Activated naive CD4-positive, alpha-beta T cell treated with anti-CD3 and anti-CD28 coated beads for 36 hours (primary cell): ENCODE data around the gene ISX. TPM values are rescaled to one million over a fixed set of nuclear protein-coding genes. Genes with fewer than 3 reads are reported as not detected.

Source experiments
- CTCF ChIA-PET: fragments of 350-600 bp; sonication (Branson Sonifier 250); formaldehyde crosslinking; loops from one replicate; lab custom pipeline; 2021; ENCODE audit warnings: antibody characterized with exemption; lab: Charles Lee
- DNase-seq: peaks from one replicate; pipeline ENCODE4 v3.0.0-alpha.2; 2020
- H3K27ac Mint-ChIP-seq: one replicate; pipeline ENCODE4 v1.8.0; 2021; ENCODE audit warnings: mild to moderate bottlenecking, mixed read lengths
- H3K27me3 Mint-ChIP-seq: one replicate; pipeline ENCODE4 v1.8.0; 2021; ENCODE audit warnings: low read depth, mixed read lengths
- H3K36me3 Mint-ChIP-seq: one replicate; pipeline ENCODE4 v1.8.0; 2021; ENCODE audit warnings: low read depth, mixed read lengths
- H3K4me1 Mint-ChIP-seq: one replicate; pipeline ENCODE4 v1.8.0; 2021; ENCODE audit warnings: low read depth, mixed read lengths
- H3K4me3 Mint-ChIP-seq: one replicate; pipeline ENCODE4 v1.8.0; 2021; ENCODE audit warnings: mild to moderate bottlenecking, moderate library complexity, mixed read lengths
- H3K9me3 Mint-ChIP-seq: one replicate; pipeline ENCODE4 v1.8.0; 2021; ENCODE audit warnings: mixed read lengths
- intact Hi-C: fragments of 100-400 bp; cut with micrococcal nuclease; formaldehyde crosslinking; loops from one replicate; pipeline ENCODE4 v1.15.1; 2023
- total RNA-seq, 2 experiments: library from RNA; stranded (reverse); gene quantifications; one replicate each; pipeline ENCODE4 v1.2.3, GENCODE V29; 2021

ISX gene
- total RNA-seq, 2 experiments from 2014 or later, result not detected

DNA sequence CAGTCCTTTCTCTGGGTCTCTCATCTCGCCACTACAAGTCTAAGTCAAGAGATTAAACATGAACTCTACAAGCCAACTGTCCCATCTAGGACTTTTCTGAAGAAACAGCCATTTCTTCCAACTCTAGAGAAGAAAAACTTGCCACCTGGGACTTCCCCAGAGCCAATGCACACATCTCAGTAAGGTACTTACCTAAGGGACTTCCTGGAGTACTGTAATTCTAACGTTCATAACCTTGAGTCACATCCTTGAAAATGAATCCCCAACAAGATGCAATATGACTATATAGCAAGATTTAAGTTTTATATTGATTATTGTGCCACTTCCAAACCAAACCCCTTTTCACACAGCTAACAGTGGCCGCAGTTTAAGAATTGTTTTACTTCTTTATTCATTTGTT lies 11.9 kb upstream of the ISX start:
- Mint-ChIP-seq H3K4me3 (no peak overlapping the region), H3K27me3 (peaks cover 2% of the 10 kb centered on the region), H3K36me3 (no peaks in the 10 kb centered on the region), H3K27ac (no peak overlapping the region), H3K9me3 (no peaks in the 10 kb centered on the region), H3K4me1 (no peaks in the 10 kb centered on the region)
- CTCF ChIA-PET, result no interaction called here
- intact Hi-C loops, result no loop called here
- DNase-seq, result peak; percentile 19

DNA sequence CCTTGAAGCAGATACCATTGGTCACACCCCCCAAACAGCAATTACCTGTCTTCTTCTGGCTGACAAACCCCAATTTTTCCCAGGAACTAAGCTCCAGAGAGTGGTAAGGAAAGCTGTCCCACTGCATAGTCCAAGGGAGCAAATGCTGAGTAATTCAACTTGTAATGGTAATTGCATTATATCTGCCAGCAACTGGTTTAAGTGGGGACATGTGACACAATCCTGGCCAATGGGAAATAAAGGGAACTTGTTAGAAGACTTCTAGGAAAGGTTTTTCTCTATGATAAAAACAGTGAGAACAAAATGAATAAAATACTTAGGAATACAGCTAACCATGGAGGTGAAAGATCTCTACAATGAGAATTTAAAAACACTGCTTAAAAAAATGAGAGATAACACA lies 9.5 kb upstream of the ISX start:
- H3K9me3 Mint-ChIP-seq, result no peaks in the 10 kb centered on the region
- peaks cover 2% of the 10 kb centered on the region for H3K27me3 Mint-ChIP-seq
- intact Hi-C loops, result no loop called here
- no peaks in the 10 kb centered on the region for H3K4me1 Mint-ChIP-seq
- H3K4me3 Mint-ChIP-seq, result no peak overlapping the region
- no peak overlapping the region for H3K27ac Mint-ChIP-seq
- CTCF ChIA-PET, result no interaction called here
- H3K36me3 Mint-ChIP-seq, result no peaks in the 10 kb centered on the region
- no peak for DNase-seq

DNA sequence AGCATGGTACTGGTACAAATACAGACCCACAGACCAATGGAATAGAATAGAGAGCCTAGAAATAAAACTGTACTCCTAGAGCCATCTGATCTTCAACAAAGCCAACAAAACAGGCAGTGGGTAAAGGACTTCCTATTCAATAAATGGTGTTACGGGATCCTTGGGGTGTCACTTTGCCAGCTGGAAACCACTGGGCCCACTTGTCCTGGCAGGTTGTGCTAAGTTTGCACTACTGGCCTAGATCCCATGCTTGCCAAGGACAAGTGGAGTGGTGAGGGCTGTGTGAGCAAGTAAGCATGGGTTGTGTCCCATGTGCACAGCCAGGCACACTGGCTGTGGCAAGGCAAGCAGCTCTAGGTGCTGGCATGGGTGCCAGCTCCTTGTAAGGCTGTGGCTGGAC lies 8.8 kb upstream of the ISX start:
- intact Hi-C loops, result no loop called here
- H3K9me3 Mint-ChIP-seq, result no peaks in the 10 kb centered on the region
- H3K27me3 Mint-ChIP-seq, result peaks cover 2% of the 10 kb centered on the region
- no peaks in the 10 kb centered on the region for H3K4me1 Mint-ChIP-seq
- no peaks in the 10 kb centered on the region for H3K36me3 Mint-ChIP-seq
- CTCF ChIA-PET, result no interaction called here
- no peak overlapping the region for H3K4me3 Mint-ChIP-seq
- DNase-seq, result no peak
- no peak overlapping the region for H3K27ac Mint-ChIP-seq

DNA sequence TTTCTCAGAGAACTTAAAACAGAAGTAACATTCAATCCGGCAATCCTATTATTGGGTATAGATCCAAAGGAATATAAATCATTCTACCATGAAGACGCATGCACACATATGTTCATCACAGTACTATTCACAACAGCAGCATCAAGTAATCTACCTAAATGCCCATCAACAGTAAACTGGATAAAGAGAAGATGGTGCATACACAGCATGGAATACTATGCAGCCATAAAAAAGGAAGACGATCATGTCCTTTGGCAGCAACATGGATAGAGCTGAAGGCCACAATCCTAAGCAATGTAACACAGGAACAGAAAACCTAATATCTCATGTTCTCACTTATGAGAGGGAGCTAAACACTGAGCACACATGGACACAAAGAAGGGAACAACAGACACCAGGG lies 6.3 kb upstream of the ISX start:
- Mint-ChIP-seq H3K27me3 (peaks cover 2% of the 10 kb centered on the region), H3K27ac (no peak overlapping the region), H3K4me3 (no peak overlapping the region), H3K9me3 (no peaks in the 10 kb centered on the region), H3K36me3 (no peaks in the 10 kb centered on the region), H3K4me1 (no peaks in the 10 kb centered on the region)
- intact Hi-C loops, result no loop called here
- CTCF ChIA-PET, result interaction anchor here (1.6 kb wide), 1 partner anchor 91 kb away, joined by 4 read pairs; no protein-coding TSS in a partner anchor
- DNase-seq, result no peak

DNA sequence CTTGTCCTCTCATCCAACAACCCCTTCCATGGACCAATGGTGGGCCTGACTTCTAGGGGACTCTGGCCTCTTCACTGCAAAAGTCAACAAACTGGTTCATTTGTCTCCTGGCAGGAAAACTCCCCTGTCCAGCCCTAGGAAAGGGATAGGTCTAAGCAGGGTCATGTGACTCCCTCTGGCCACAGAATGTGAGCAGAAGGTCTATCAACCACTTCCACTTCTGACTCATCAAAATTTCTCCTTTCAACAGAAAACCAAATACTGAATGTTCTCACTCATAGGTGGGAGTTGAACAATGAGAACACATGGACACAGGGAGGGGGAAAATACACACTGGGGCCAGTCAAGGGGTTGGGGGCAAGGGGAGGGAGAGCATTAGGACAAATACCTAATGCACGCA lies 1.3 kb upstream of the ISX start:
- DNase-seq, result no peak
- no peaks in the 10 kb centered on the region for H3K9me3 Mint-ChIP-seq
- CTCF ChIA-PET, result no interaction called here
- no peak overlapping the region for H3K27ac Mint-ChIP-seq
- intact Hi-C loops, result no loop called here
- no peaks in the 10 kb centered on the region for H3K4me1 Mint-ChIP-seq
- H3K4me3 Mint-ChIP-seq, result no peak overlapping the region
- H3K36me3 Mint-ChIP-seq, result no peaks in the 10 kb centered on the region
- H3K27me3 Mint-ChIP-seq, result no peaks in the 10 kb centered on the region

DNA sequence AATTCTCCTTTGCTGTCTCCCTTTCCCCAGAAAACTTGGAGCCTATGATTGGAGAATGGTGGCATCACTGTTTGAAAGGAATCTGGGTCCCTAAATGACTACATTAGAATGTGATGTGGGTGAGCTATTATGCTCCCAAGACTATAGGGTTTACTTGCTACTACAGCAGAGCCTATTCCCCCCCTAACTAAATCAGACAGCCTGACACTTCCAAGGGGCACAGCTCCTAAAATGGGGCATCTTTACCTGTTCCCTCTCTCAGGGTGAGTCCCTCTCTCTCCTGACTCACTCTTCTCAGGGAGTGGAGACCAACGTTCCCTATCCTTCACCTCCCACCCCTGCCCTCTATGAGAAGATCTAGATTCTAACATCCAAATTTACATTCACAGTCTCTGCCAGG lies 775 bp upstream of the ISX start:
- intact Hi-C loops, result no loop called here
- Mint-ChIP-seq H3K4me1 (no peaks in the 10 kb centered on the region), H3K9me3 (no peaks in the 10 kb centered on the region), H3K4me3 (no peak overlapping the region), H3K27me3 (no peaks in the 10 kb centered on the region), H3K36me3 (no peaks in the 10 kb centered on the region), H3K27ac (no peak overlapping the region)
- CTCF ChIA-PET, result no interaction called here
- no peak for DNase-seq

DNA sequence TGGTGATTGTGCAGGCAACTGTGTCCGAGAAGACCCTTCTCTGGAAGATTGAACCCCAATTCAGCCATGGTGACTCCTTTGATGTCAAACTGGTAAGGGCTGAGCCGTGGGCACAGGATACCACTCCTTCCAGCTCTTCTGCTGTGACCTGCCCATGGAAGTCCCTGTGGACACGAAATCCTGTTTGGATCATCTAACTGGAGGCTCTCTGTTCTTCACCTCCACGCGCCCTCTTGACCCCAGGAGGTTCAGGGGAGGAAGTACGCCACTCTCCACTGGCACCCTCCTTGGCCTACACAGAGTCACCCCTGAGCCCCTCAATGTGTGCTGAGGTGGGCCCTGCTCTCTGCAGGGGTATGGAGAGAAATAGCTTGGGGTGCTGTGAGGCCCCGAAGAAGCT lies 810 bp downstream of the ISX start:
- CTCF ChIA-PET, result no interaction called here
- no peaks in the 10 kb centered on the region for H3K27me3 Mint-ChIP-seq
- no peaks in the 10 kb centered on the region for H3K36me3 Mint-ChIP-seq
- H3K4me1 Mint-ChIP-seq, result no peaks in the 10 kb centered on the region
- no peak overlapping the region for H3K4me3 Mint-ChIP-seq
- H3K9me3 Mint-ChIP-seq, result no peaks in the 10 kb centered on the region
- H3K27ac Mint-ChIP-seq, result no peak overlapping the region
- DNase-seq, result no peak
- intact Hi-C loops, result no loop called here

DNA sequence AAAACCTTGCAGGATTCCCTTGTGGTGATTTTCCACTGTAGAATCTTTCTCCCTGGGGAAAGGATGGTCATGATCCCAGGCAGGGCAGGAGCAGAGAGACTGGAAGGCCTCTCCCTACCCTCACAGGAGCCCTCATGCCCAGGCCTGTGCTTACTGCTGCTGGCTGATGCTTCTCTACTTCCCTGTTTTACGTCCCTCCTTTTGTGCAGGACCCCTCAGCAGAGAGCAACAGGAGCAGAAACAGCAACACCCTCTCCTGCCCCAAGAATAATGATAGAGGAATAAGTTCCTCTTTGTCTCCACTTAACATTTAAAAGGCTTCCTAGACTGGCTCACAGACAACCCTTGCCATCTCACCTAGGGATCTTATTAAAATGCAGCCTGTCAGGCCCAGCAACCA lies 3.6 kb downstream of the ISX start:
- no peaks in the 10 kb centered on the region for H3K27me3 Mint-ChIP-seq
- no peak overlapping the region for H3K4me3 Mint-ChIP-seq
- intact Hi-C loops, result no loop called here
- no peaks in the 10 kb centered on the region for H3K4me1 Mint-ChIP-seq
- no peaks in the 10 kb centered on the region for H3K9me3 Mint-ChIP-seq
- DNase-seq, result no peak
- CTCF ChIA-PET, result interaction anchor here (1.0 kb wide), 1 partner anchor 162 kb away, joined by 3 read pairs; no protein-coding TSS in a partner anchor
- H3K36me3 Mint-ChIP-seq, result no peaks in the 10 kb centered on the region
- H3K27ac Mint-ChIP-seq, result no peak overlapping the region

DNA sequence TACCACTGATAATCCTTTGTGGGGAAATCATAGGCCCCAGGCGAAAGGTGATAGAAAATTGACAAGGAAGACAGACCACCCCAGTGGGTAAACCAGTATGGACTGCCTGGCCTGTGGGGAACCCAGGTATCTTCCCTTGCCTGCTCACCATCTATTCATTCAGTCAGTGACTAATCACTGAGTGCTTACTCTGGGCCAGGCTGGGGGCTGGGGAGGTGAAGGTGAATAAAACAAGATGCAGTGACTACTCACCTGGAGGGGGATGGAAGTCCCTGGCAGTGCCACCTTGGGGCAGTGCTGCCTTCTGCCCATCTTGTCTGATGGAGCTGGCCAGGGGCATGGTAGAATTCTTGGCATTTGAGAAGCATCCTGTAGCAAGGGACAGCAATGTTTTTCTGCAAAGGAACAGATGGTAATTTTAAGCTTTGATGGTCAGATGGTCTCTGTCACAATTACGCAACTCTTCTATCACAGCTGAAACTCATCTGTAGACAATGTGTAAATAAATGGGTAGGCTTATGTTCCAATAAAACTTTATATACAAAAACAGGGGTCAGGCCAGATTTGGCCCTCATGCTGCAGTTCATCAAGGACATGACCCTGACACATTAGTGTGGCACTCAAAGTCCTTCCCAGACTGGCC lies 4.6 kb downstream of the ISX start:
- Mint-ChIP-seq H3K27ac (no peak overlapping the region), H3K9me3 (no peaks in the 10 kb centered on the region), H3K4me1 (no peaks in the 10 kb centered on the region), H3K36me3 (no peaks in the 10 kb centered on the region), H3K4me3 (no peak overlapping the region), H3K27me3 (no peaks in the 10 kb centered on the region)
- CTCF ChIA-PET, result no interaction called here
- DNase-seq, result no peak
- intact Hi-C loops, result no loop called here

DNA sequence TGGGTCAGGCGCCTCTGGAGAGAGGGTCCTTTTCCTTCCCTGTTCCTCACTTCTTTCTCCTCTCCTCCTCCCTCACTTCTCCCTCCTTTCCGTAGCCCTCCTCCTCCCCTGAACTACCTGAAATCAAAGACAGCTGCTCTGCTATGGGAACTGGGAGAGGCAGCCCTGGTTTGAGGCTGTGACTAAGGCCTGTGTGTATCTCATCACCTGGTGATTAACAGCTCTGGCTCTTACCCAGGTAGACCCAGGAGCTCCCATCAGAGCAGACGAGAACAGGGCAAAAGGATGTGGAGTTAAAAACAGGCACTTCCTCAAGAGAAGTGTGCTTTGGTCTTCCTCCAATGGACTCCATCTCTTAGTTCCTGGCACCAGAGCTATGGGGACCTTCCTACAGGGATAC lies 5.8 kb downstream of the ISX start:
- CTCF ChIA-PET, result no interaction called here
- Mint-ChIP-seq H3K36me3 (no peaks in the 10 kb centered on the region), H3K27ac (no peak overlapping the region), H3K4me3 (no peak overlapping the region), H3K9me3 (no peaks in the 10 kb centered on the region), H3K27me3 (no peaks in the 10 kb centered on the region), H3K4me1 (no peaks in the 10 kb centered on the region)
- no peak for DNase-seq
- intact Hi-C loops, result no loop called here

DNA sequence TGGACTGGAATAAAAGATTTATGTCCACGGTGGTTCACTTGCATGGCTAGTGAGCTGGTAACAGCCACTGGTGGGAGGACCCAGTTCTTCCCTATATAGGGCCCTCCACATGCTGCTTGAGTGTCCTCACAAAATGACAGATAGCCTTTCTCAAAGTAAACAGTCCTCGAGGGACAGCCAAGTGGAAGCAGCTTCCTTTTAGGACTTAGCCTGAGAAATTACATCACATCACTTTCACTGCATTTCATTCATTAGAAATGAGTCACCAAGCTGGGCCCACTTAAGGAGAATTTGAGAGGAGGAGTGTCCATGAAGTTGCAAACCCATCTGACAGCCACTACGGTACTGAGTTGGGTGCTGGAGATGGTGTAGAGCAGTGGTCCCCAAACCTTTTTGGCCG lies 7.0 kb downstream of the ISX start:
- CTCF ChIA-PET, result no interaction called here
- Mint-ChIP-seq H3K36me3 (no peaks in the 10 kb centered on the region), H3K9me3 (no peaks in the 10 kb centered on the region), H3K4me3 (no peak overlapping the region), H3K27me3 (no peaks in the 10 kb centered on the region), H3K27ac (no peak overlapping the region), H3K4me1 (no peaks in the 10 kb centered on the region)
- DNase-seq, result no peak
- intact Hi-C loops, result no loop called here

DNA sequence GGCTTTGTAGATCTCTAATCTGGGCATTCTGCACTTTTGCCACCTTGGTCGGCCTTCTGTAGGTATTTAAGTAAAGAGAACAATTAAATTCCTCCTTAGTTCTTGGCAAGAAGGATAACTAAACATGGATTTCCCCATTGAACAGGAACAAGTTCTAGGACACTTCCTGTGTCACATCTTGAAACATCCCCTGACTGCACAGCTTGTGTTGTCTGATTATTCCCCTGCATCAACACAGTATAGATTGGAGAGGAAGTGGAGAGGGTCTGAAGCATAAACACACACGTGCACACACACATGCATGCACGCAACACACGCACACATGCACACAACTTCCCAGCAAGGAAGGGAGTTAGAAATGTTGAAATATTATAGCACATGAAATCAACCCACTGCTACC lies 8.6 kb downstream of the ISX start:
- H3K9me3 Mint-ChIP-seq, result no peaks in the 10 kb centered on the region
- intact Hi-C loops, result no loop called here
- no peaks in the 10 kb centered on the region for H3K27me3 Mint-ChIP-seq
- no peak overlapping the region for H3K27ac Mint-ChIP-seq
- no peak overlapping the region for H3K4me3 Mint-ChIP-seq
- no peak for DNase-seq
- CTCF ChIA-PET, result no interaction called here
- no peaks in the 10 kb centered on the region for H3K36me3 Mint-ChIP-seq
- no peaks in the 10 kb centered on the region for H3K4me1 Mint-ChIP-seq

DNA sequence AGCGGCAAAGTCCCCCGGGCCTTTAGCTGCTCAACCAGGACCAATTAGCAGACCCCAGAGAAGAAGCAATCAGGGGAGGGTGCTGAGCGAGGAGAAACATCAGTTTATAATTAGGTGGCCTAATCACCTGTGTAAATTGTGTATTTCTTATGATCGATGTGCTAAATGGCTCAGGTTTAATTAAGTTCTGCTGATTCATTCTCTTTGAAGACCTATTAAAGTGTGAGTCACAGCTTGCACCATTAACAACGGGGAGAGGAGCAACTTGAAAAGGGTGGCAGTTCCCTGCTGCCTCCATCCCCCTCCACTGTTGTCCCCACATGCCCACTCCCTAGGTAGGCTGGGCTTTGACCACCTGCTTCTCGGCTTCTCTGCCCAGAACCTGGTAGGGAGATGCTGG lies 10.7 kb downstream of the ISX start:
- intact Hi-C loops, result no loop called here
- no peak overlapping the region for H3K27ac Mint-ChIP-seq
- no peak overlapping the region for H3K4me3 Mint-ChIP-seq
- H3K9me3 Mint-ChIP-seq, result no peaks in the 10 kb centered on the region
- H3K4me1 Mint-ChIP-seq, result no peaks in the 10 kb centered on the region
- H3K27me3 Mint-ChIP-seq, result no peaks in the 10 kb centered on the region
- DNase-seq, result no peak
- CTCF ChIA-PET, result interaction anchor here (0.6 kb wide), 1 partner anchor 90 kb away, joined by 3 read pairs; no protein-coding TSS in a partner anchor
- no peaks in the 10 kb centered on the region for H3K36me3 Mint-ChIP-seq
